SU-DHL-6 (cell line): ENCODE results near the gene PIK3CD.

ENCODE experiments used
- H2AFZ ChIP-seq: fragments of 200-600 bp; sonication (generic); 2 replicates; pipeline ENCODE4 v1.6.1; 2014; ENCODE audit warnings: low read depth, mild to moderate bottlenecking, moderate library complexity, mixed read lengths, antibody characterized with exemption, low read length; ENCODE audit not compliant: severe bottlenecking
- H3F3A ChIP-seq: fragments of 200-600 bp; shearing (Covaris generic); 2 replicates; pipeline ENCODE4 v1.6.0; 2016; ENCODE audit warnings: antibody characterized with exemption, mild to moderate bottlenecking; ENCODE audit not compliant: insufficient read depth
- H3K27ac ChIP-seq: fragments of 200-600 bp; sonication (generic); 2 replicates; pipeline ENCODE4 v1.5.1; 2016; ENCODE audit warnings: low read depth, mild to moderate bottlenecking, low read length, moderate library complexity, mixed read lengths
- H3K27me3 ChIP-seq: fragments of 200-600 bp; sonication (generic), shearing (Covaris generic); 2 replicates; pipeline ENCODE4 v1.6.0; 2014; ENCODE audit warnings: mild to moderate bottlenecking, low read length
- H3K36me3 ChIP-seq: fragments of 200-600 bp; sonication (generic); 2 replicates; pipeline ENCODE4 v1.6.1; 2014; ENCODE audit warnings: mild to moderate bottlenecking, low read length, mixed read lengths
- H3K4me2 ChIP-seq: fragments of 300-600, 200-600 bp; shearing (Covaris generic), sonication (generic); 2 replicates; pipeline ENCODE4 v1.6.0; 2014; ENCODE audit warnings: low read length, low read depth, mild to moderate bottlenecking; ENCODE audit not compliant: poor library complexity, severe bottlenecking
- H3K4me3 ChIP-seq: fragments of 200-600 bp; sonication (generic); 2 replicates; pipeline ENCODE4 v1.5.1; 2014; ENCODE audit warnings: antibody characterized with exemption, low read length, mild to moderate bottlenecking, mixed read lengths; ENCODE audit not compliant: insufficient read depth, poor library complexity, severe bottlenecking
- H3K79me2 ChIP-seq: fragments of 200-600 bp; sonication (generic); 2 replicates; pipeline ENCODE4 v1.6.1; 2014; ENCODE audit warnings: mild to moderate bottlenecking, low read length, moderate library complexity; ENCODE audit not compliant: insufficient read depth
- H3K9ac ChIP-seq: fragments of 200-600 bp; sonication (generic); 2 replicates; pipeline ENCODE4 v1.7.0; 2014; ENCODE audit warnings: mild to moderate bottlenecking, low read length
- H3K9me2 ChIP-seq: fragments of 200-600 bp; sonication (generic); replicated peaks from 2 replicates; pipeline ENCODE4 v1.6.1; 2014; ENCODE audit warnings: low read length; ENCODE audit not compliant: insufficient read depth
- H3K9me3 ChIP-seq: fragments of 200-600 bp; sonication (generic); 2 replicates; pipeline ENCODE4 v1.6.1; 2014; ENCODE audit warnings: low read length, mixed read lengths; ENCODE audit not compliant: insufficient read depth
- H4K20me1 ChIP-seq: fragments of 200-600 bp; sonication (generic); 2 replicates; pipeline ENCODE4 v1.6.1; 2014; ENCODE audit warnings: low read depth, mild to moderate bottlenecking, antibody characterized with exemption, low read length, moderate library complexity, mixed read lengths
- CTCF ChIP-seq: fragments of 200-600 bp; sonication (generic); IDR thresholded peaks from one replicate; pipeline ENCODE4 v1.5.1; 2017; ENCODE audit warnings: antibody characterized with exemption, mild to moderate bottlenecking, low read length, moderate library complexity; ENCODE audit not compliant: insufficient read depth, poor library complexity, severe bottlenecking
- EZH2phosphoT487 ChIP-seq: fragments of 200-600 bp; sonication (generic), shearing (Covaris generic); conservative IDR thresholded peaks from 2 replicates; pipeline ENCODE4 v1.6.1; 2018; ENCODE audit warnings: mild to moderate bottlenecking, antibody characterized with exemption, low read length, moderate library complexity, mixed read lengths

PIK3CD gene

GRCh38 chr1:9722378-9722749, 70.8 kb downstream of the PIK3CD start:
- H3K27me3 ChIP-seq: no peaks in the 10 kb centered on the region
- TF ChIP-seq CTCF (no peak), EZH2phosphoT487 (no peak)
- no peak overlapping the region for H3K9ac ChIP-seq
- no peak overlapping the region for H3K4me3 ChIP-seq
- H2AFZ ChIP-seq: no peak overlapping the region
- H3K4me2 ChIP-seq: no peak overlapping the region
- H3K9me2 ChIP-seq: no peaks in the 10 kb centered on the region
- peaks cover under 1% of the 10 kb centered on the region; the same call in 1 of the 2 replicates for H3F3A ChIP-seq
- no peaks in the 10 kb centered on the region for H3K9me3 ChIP-seq
- 0 out of 2 replicates have a peak, but pooled peaks cover 6% of the 10 kb centered on the region for H3K36me3 ChIP-seq
- H4K20me1 ChIP-seq: no peaks in the 10 kb centered on the region
- H3K79me2 ChIP-seq: no peaks in the 10 kb centered on the region
- no peak overlapping the region for H3K27ac ChIP-seq

- 0 out of 2 replicates have a peak, but pooled peaks cover 6% of the 10 kb centered on the region for H3K36me3 ChIP-seq
Measured at GRCh38 chr1:9723068-9723805, 71.7 kb downstream of the PIK3CD start.

GRCh38 chr1:9723926-9724325, 72.4 kb downstream of the PIK3CD start:
- Histone ChIP-seq H4K20me1 (no peaks in the 10 kb centered on the region), H3K36me3 (0 out of 2 replicates have a peak, but pooled peaks cover 6% of the 10 kb centered on the region), H3K9ac (no peak overlapping the region)

More at GRCh38 chr1:9723068-9723805, 71.7 kb downstream of the PIK3CD start:
- Histone ChIP-seq H3K9me2 (no peaks in the 10 kb centered on the region), H3K27me3 (no peaks in the 10 kb centered on the region), H3K79me2 (no peaks in the 10 kb centered on the region), H3K27ac (no peak overlapping the region), H3F3A (peaks cover 6% of the 10 kb centered on the region; the same call in 1 of the 2 replicates), H3K9me3 (no peaks in the 10 kb centered on the region), H4K20me1 (no peaks in the 10 kb centered on the region), H3K4me2 (no peak overlapping the region), H3K4me3 (no peak overlapping the region), H3K9ac (no peak overlapping the region), H2AFZ (no peak overlapping the region)
- no peak for TF ChIP-seq CTCF
- TF ChIP-seq EZH2phosphoT487: no peak

More at GRCh38 chr1:9723926-9724325, 72.4 kb downstream of the PIK3CD start:
- H3K4me3 ChIP-seq: no peak overlapping the region
- no peak overlapping the region for H3K4me2 ChIP-seq
- peaks cover 13% of the 10 kb centered on the region; the same call in 1 of the 2 replicates for H3F3A ChIP-seq
- no peaks in the 10 kb centered on the region for H3K27me3 ChIP-seq
- H3K79me2 ChIP-seq: no peaks in the 10 kb centered on the region
- H2AFZ ChIP-seq: no peak overlapping the region
- TF ChIP-seq CTCF: no peak
- TF ChIP-seq EZH2phosphoT487: no peak
- no peaks in the 10 kb centered on the region for H3K9me2 ChIP-seq
- H3K9me3 ChIP-seq: no peaks in the 10 kb centered on the region
- no peak overlapping the region for H3K27ac ChIP-seq
